NCI-H1105 (cell line): ENCODE measurements around the gene CER1.

Experiments
- DNase-seq: peaks from one replicate; lab custom pipeline; 2025; lab: John Stamatoyannopoulos, UW

CER1 gene

DNA sequence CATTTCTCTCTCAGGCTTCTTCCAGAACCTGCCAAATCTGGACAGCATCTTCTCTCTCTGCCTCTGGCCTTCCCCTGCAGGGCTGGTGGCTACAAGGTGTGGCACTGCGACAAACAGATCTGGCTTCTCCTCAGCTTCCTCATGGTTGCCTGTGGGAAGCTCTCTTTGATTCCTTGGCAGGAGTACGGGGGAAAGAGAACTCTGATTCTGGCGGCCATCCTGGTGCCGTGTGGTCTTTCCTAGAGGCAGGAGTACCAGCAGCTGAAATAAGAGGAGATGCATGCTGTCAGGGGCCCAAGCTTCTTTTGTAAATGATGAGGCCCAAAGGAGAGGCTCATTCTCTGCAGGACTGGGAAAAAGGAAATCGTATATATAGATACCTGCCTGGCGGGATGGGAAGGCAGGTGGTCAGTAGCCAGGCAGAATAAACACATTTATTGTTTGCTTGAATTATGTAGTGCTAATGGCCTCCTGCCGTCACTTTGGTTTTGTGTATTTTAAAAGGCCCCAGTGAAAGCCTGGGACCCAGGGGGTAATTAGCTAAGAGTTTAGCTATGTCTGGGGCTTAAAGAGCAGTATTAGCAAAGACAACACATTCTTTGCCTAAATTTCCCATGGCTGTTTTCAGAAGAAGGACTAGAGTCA is at the start of gene CER1:
Gene CER1 (minus strand): TSS at position 343 of the 645 bp plus-strand sequence. CDS start 61 bp downstream, at position 282.
- peak; percentile 42 for DNase-seq

DNA sequence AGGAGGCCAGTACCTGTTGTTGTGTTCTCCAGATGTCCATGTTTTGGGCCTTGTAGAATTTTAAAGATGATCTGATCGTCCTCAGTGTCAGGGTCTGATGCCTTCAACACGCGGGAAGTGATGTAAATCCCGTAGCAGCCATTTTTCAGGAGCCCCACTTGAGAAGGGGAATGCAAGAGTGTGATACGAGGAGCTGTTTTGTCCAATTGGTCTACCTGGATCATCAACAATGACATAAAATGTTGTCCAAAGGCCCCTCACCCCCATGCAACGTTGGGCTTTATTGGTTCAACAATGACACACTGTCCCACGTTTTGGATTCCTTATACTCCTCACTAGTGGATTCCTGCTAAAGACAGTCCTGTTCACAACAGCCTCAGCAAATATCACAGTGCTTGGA is 48.1 kb upstream of the CER1 start:
- DNase-seq: no peak

DNA sequence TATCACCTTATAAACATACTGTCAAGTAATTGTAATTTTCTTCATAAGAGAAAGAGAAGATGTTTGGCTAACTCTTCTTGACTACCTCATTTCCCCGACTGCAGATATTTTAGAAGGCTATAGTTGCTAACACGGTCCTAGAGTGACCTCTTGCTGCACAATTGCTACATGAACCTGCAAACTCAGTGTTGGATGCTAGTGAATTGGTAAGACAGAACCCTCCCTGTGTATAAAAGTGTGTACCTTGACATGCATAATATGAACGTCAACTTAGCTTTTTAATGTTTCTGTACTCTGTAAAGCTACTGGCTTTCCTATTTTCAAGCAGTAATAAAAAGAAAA is 46.7 kb upstream of the CER1 start:
- peak; percentile 22 for DNase-seq

DNA sequence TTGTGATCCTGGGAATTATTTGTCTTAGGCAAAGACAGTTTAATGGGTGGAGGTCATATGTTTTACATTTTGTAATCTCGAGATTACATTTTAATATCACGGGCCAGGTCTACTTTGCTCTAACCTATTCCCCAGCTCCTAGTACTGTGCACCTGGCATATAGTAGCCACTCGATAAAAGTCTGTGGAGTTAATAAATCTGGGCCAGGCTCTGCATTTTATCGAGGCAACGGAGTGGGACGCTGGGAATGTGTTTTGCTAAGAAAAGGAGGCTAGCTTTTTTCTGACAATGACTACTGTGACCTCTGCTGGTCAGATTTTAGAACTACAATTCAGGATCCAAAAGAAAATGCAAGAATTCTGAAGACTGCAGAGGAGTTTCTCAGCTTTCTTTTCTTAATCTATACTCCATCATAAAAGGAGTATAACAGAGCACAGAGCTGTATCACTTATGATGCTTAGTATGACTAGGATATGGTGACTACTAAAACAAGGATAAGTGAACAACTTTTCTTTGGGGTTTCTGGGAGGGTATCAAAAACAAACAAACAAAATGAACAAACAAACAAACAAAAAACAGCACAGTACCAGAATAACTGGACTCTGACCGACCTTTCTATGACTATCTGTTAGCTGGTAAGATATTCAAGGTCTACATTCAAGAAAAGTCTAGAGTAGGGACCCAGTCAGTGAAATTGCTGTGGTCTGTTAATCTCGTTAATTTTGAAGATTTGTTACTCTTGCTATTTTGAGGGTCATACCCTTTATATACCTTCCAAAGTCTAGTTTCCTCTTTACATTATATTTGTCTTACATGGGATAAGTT is 46.1 kb upstream of the CER1 start:
- DNase-seq: peak; percentile 52

DNA sequence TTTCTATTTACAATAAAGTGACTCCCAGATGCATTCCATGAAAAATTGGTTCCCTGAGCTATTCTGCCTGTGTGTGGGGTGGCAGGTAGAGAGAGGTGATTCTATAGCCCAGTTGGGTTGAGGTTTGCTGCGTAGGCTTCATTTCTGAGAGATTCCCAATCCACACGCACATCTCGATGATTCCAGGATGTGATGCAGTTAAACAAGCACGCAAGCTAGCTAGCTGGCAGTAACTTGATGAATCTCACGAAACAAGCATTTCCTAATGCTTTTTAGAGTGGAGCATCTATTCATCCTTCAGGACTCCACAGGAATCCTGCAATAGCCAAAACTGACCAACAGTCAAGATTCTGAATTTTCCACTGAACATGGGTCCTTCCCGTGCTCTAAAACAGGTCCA is 43.8 kb upstream of the CER1 start:
- no peak for DNase-seq

DNA sequence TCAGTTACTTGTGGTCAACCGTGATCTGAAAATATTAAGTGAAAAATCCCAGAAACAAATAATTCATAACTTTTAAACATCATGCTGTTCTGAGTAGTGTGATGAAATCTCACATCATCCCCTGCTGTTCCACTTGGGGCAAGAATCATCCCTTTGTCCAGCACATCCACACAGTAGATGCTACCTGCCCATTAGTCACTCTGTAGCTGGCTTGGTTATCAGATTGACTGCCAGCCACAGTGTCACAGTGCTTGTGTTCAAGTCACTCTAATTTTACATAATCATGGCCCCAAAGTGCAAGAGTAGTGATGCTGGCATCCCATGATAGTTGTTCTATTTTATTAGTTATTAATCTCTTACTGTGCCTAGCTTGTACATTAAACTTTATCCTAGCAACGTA is 39.1 kb upstream of the CER1 start:
- no peak for DNase-seq

DNA sequence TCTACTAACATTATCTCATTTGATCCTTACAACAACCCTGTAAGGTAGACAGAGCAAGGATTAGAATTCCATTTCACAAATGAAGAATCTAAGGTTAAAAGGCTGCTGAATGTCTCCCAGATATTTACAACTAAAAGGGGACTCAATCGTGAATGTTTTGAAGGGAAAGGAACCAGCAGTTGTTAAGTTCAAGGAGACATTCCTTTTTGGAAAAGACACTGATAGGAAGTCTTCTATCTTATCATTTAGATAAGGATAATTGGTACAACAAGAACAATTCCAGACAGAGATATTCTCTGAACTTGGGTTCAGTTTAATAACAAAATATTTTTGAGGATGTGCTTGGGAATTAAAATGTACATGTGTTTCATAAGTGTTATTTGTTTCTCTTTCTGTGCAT is 37.5 kb upstream of the CER1 start:
- no peak for DNase-seq

DNA sequence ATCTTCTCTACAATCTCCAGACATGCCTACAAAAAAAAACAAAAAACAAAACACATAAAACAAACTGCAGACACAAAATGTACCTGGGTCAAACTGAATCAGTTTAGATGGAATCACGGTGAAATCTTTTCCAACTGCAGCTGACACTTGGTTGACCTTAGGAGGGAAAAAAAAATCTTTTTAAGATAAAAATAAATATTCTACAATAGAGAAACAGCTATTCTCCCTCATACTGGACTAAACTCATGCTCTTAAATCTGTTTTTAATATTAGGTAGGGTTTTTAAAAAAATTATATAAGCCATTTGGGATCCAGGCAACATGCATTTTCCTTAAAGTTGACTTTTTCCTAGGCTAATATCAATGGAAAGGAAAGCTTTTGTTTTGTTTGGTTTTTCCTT is 33.8 kb upstream of the CER1 start:
- no peak for DNase-seq

DNA sequence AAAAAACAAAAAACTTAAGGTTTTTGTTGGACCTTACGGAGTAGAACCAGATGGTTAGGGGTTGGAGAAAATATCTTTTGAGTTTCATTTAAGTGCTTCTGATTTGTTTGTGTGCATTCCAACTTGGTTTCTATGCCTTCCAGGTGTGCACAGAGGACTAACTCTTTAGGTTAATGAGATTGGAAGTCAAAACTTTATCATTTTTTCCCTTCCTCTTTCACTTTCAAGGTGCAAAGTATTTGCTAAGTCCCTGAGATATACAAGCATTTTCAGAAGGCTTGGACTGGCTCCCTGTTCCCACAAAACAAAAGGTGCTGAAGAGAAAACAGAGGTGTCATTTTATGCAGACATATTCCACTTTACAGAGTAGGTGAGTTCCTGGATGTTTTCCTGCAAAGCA is 30.3 kb upstream of the CER1 start:
- DNase-seq: no peak

GRCh38 chr9:14752271-14752670 is 29.7 kb upstream of the CER1 start:
- peak; percentile 61 for DNase-seq

DNA sequence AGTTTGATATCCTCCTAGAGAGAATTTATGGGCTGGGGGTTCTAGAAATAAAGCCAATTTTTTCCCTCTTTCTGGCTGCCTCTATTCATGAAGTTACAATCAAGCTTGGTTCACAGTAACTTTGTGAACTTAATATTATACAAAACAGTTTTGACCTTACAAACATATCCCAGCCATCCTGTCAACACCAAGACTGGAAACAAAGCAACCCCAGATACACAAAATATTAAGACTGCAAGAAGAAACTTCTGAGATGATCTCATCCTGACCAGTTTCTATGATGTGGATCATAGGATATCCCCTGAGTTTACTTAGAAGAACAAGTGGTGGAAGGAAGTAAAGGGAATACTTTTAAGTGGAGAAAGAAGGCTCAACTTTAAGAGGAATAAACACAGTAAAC is 28.3 kb upstream of the CER1 start:
- DNase-seq: no peak

- DNase-seq: peak; percentile 72
Measured at GRCh38 chr9:14749741-14750211, 27.2 kb upstream of the CER1 start.

DNA sequence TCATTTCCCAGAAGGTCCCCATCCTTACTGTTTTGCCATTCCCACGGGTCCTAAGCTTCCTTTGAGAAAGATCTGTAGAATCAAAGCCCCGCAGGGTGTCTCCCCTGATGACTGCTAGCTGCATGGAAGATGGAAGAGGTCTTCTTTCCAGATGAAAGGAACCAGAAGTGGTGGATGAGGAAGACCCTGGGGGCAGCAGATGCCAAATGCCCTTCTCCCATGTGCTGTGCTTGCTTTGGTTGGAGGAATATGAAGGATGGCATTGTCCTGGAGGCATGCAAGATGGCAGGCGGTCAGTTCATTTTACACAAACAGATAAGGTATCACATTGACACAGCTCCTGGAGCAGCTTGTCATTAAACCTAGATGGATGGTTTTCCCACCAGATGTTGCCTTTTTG is 25.8 kb upstream of the CER1 start:
- DNase-seq: no peak

- DNase-seq: no peak
Measured at GRCh38 chr9:14747111-14747510, 24.6 kb upstream of the CER1 start.

DNA sequence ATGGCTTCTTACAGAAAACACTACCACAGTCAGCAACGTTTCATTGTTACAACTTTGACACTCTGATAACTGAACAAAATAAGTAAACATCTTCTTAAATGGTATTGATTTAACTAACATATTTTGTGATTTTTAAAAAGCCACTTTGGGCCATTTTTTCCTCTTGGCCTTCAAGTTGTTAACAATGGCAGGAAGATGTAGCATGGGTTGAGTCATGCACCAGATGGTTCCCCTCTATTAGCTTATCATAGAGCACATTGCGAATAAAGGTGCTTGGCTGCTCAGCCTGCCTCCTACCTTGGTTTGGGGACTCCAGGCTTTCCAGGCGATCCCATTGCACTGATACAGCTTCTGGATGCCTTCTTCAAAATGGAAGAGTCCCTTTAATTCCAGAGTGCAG is 24.1 kb upstream of the CER1 start:
- DNase-seq: no peak

GRCh38 chr9:14744768-14745167 is 22.2 kb upstream of the CER1 start:
- DNase-seq: no peak

DNA sequence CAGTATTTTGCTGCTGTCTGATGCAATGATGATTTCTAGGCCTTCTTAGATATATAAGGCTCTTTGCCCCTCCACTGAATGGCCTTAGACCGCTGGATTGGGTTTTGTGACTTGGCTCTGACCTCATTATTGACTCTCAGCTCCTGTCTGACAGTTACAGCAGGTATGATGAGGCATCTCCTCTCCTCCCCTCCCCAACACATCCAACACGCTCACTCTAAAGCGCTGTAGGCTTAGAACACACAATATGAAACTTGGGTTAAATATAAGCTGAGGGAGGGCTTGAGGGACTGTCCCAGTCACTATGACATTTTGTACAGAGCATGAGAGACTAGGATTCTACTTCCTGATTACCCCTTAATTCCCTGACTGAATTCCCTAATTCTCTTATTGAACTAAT is 18.8 kb upstream of the CER1 start:
- DNase-seq: no peak

DNA sequence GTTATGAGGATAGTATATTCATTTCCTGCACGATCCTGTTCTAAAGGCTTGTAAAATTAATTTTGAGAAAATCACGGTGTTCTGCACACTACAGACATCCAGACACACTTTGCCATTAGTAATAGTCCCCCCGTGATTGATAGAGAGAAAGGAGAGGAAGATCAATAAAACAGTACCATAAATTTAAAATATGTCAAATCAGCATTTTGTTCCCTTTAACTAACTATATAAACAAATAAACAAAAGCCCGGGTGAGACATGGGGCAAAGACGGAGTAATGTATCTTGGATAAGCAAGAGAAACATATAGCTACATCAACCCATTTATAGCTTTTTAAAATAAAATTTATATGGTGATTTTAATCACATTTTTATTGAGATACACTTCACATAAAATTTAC is 10.6 kb upstream of the CER1 start:
- no peak for DNase-seq

DNA sequence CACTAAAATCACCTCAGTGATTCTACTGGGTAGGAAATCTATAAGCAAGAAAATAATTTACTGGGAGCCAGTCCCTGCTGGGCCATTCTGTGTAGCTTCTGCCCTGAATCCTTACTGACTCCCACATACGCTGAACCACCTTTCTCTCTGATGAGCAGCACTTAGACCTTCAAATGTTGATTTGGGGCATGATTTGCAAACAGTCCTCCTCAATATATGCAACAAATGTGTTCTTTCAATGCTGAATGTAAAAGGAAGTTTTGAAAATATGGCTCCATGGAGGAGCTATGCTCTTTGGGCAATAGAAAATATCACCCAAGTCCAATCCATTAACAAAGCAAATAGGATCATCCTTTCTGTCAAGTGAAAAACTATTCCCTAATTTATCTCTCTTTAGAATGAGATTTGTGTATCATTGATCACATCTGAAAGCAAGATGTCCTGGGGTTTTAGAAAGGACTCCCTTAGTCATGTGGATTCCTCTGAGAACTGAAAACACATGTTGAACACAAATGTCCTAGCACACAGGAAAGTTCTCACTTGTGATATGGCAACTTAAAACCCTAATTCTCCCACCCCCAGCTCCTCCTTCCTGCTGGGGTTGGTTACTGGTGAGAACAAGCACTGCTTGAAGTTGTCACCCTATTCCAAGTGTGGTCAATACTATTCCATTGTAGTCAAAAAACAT is 8.9 kb upstream of the CER1 start:
- DNase-seq: no peak

DNA sequence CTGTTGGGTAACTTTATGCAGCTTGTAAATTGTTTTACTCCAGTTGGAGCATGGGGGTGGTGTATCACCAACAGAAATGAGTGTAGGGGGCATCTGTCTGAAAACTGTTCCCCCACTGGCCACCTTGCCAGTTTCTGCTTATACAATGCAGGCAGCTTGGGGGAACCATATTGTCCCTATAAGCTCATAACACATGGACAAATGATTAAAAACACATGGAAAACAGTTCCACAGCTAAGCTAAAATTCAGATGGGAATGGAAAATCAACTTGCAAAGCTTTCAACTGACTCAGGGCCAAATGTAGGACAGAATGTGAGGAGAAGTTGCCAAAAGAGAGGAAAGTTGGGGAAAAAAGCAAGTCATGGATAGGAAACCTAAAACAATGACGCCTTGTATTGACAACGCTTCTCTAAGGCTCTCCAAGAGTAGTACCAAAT is 7.9 kb upstream of the CER1 start:
- DNase-seq: no peak

DNA sequence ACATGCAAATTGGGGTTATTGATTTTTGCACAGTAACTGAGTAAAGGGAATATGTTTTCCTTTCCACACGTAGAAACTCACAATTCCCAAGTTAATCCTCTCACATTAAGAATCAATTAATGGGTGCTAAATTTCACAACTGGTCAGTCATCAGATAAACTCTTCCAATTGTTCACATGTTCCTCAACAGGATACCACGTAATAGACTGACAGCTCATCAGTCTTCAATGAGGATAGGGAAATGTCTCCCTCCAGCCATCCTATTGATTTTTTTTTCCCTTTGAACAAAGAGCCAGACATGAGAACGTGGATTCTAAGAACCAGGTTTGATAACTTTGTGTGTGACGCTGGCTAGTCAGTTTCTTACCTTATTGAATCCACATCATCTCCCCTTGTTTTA is 768 bp upstream of the CER1 start:
- no peak for DNase-seq

DNA sequence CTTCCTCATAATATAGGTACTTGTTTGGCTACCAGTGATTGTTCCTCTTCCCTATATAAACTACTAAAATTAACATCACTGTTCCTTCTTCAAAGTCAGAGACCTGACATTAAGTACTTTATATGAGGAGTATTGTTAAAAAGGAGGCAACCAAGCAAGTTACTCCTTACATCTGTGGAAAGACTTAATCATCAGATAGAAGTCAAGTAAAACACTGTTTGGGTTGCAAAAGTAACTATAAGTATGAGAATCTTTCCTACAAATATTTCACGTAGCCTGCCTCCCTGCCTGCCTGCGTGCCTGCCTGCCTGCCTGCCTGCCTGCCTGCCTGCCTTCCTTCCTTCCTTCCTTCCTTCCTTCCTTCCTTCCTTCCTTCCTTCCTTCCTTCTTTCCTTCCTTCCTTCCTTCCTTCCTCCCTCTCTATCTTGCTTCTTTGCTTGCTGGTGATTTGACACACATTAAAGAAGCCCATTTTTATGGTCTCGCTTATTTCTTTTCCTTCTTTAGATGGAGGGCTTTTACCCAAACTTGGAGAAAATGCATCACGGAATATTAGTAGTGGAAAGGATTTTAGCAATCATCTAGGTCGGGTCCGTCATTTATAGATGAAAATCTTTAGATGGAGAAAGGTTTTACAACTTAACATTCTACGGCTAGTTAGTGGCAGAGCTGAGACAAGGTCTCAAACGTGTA is 3.2 kb downstream of the CER1 start:
- DNase-seq: no peak

- no peak for DNase-seq
Measured at GRCh38 chr9:14715102-14715501, 7.4 kb downstream of the CER1 start.
